Prostate gland (tissue), 2 donors: ENCODE measurements around the gene CCNT2. TPM values are rescaled to one million over a fixed set of nuclear protein-coding genes. Genes with fewer than 3 reads are reported as not detected.
"Not testable (repeated sequence)": the region's sequence is repeated elsewhere in the genome, so short reads cannot be mapped to it uniquely, and the experiment has no call there.

Experiments used
- DNase-seq: peaks from one replicate; pipeline ENCODE4 v3.0.0-alpha.2; 2019; ENCODE audit warnings: low spot score
- H3K27ac ChIP-seq, 2 donors: fragments of 200-600 bp; sonication (generic); 2 replicates each; pipeline ENCODE4 v1.5.1; 2017 to 2019
- H3K27me3 ChIP-seq: fragments of 200-600 bp; sonication (generic); replicated peaks from 2 replicates; pipeline ENCODE4 v1.5.1; 2019; ENCODE audit not compliant: insufficient read depth
- H3K36me3 ChIP-seq, 2 donors: fragments of 200-600 bp; sonication (generic); 1 replicate in 1 of 2; 2 replicates in 1 of 2; pipeline versions ENCODE4 v1.5.1 to v1.8.1; 2017 to 2019
- H3K4me1 ChIP-seq: fragments of 200-600 bp; sonication (generic); replicated peaks from 2 replicates; pipeline ENCODE4 v1.5.1; 2019
- H3K4me3 ChIP-seq, 2 donors: fragments of 200-600 bp; sonication (generic); 2 replicates each; pipeline ENCODE4 v1.5.1; 2017 to 2019
- H3K9me3 ChIP-seq: fragments of 200-600 bp; sonication (generic); 2 replicates; pipeline ENCODE4 v1.5.1; 2017
- CTCF ChIP-seq, 4 experiments: fragments of 200-600 bp in 2 of 4; fragments of 450-650 bp in 2 of 4; sonication (generic) in 2 of 4; IDR thresholded peaks; 1 replicate in 3 of 4; 2 replicates in 1 of 4; pipeline ENCODE4 v1.5.1; 2016 to 2019; ENCODE audit warnings: antibody characterized with exemption in 4 of 4, mild to moderate bottlenecking in 2 of 4, moderate library complexity in 2 of 4
- POLR2A ChIP-seq: fragments of 450-650 bp; IDR thresholded peaks from one replicate; pipeline ENCODE4 v1.6.1; 2016; ENCODE audit warnings: antibody characterized with exemption, mild to moderate bottlenecking
- POLR2AphosphoS5 ChIP-seq: sonication (generic); formaldehyde crosslinking; IDR thresholded peaks from one replicate; pipeline ENCODE4 v1.6.1; 2017; ENCODE audit warnings: antibody characterized with exemption
- WGBS: methylation state at CpG from one replicate; pipeline ENCODE4 v1.1.5; 2018; 5-methylcytosine and 5-hydroxymethylcytosine counted together
- intact Hi-C: fragments of 100-400 bp; cut with DNase I; formaldehyde crosslinking; loops from one replicate; pipeline ENCODE4 v1.14.2; 2022
- total RNA-seq, 2 donors: library from RNA; depleted of rRNA; stranded (reverse); fragments of >200 nt; gene quantifications; one replicate each; pipeline ENCODE4 v1.1.0, GENCODE V29; 2016

CCNT2 gene
- total RNA-seq, 2 donors from 2014 or later: 24.1 to 34.8 TPM

DNA sequence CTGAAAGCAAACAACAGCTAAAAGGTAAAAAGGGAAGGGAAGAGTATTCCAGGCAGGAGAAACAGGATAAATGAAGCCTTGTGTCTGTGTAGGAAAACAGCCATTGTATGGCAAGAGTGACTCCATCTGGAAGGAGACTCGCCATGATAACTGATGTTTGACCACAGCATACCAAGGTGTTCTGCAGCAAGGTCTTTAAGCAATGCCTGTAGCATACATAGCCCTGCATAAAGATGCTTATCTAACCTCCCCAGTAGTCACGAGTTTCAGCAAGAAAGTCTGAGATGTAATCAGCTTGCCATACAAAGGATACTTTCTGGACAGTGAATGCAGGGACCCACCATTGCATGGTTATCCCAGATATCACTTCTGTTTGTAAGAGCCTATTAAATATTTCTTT lies 11.9 kb upstream of the CCNT2 start:
- Histone ChIP-seq H3K27ac (no peak overlapping the region), H3K9me3 (no peaks in the 10 kb centered on the region), H3K27me3 (no peaks in the 10 kb centered on the region), H3K36me3 (no peaks in the 10 kb centered on the region), H3K4me3 (no peak overlapping the region), H3K4me1 (no peaks in the 10 kb centered on the region)
- WGBS: 40% methylated on average over 2 of the region's 2 CpGs
- intact Hi-C loops: no loop called here
- no peak for DNase-seq
- TF ChIP-seq CTCF (IDR thresholded peaks at IDR 0.05) (no peak), POLR2AphosphoS5 (no peak), POLR2A (no peak)

DNA sequence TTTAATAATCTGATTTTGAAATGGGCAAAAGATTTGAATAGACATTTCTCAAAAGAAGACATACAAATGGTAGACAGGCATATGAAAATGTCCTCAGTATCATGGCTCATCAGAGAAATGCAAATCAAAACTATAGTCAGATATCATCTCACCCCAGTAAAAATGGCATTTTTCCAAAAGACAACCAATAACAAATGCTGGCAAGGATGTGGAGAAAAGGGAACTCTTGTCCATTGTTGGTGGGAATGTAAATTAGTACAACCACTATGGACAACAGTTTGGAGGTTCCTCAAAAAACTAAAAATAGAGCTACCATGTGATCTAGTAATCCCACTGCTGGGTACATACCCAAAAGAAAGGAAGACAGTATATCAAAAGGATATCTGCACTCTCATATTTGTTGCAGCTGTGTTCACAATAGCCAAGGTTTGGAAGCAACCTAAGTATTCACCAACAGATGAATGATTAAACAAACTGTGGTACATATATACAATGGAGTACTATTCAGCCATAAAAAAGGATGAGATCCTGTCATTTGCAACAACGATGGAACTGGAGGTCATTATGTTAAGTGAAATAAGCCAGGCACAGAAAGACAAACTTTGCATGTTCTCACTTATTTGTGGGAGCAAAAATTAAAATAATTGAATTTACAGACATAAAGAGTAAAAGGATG lies 11.0 kb upstream of the CCNT2 start:
- H3K27ac ChIP-seq, H3K4me1 ChIP-seq, H3K9me3 ChIP-seq, H3K4me3 ChIP-seq, H3K36me3 ChIP-seq, DNase-seq, intact Hi-C loops, H3K27me3 ChIP-seq: not testable (repeated sequence)
- 80% methylated on average over 1 of the region's 1 CpG for WGBS

GRCh38 chr2:134910763-134911399 lies 7.7 kb upstream of the CCNT2 start:
- intact Hi-C loops: loop anchor here (10.0 kb wide), 2 partner anchors 624 to 786 kb away; partner anchors contain the start of genes R3HDM1 and ZRANB3
- H3K27ac ChIP-seq: no peak overlapping the region

GRCh38 chr2:134911400-134911785 lies 7.2 kb upstream of the CCNT2 start:
- Histone ChIP-seq H3K4me1 (no peaks in the 10 kb centered on the region), H3K27ac (no peak overlapping the region), H3K4me3 (no peak overlapping the region), H3K36me3 (no peaks in the 10 kb centered on the region), H3K9me3 (no peaks in the 10 kb centered on the region), H3K27me3 (no peaks in the 10 kb centered on the region)
- intact Hi-C loops: loop anchor here (10.0 kb wide), 2 partner anchors 623 to 787 kb away; partner anchors contain the start of genes R3HDM1 and ZRANB3
- 91% methylated on average over 3 of the region's 3 CpGs for WGBS
- TF ChIP-seq POLR2A (no peak), CTCF (IDR thresholded peaks at IDR 0.05) (no peak), POLR2AphosphoS5 (no peak)
- DNase-seq: no peak

More at GRCh38 chr2:134910763-134911399, 7.7 kb upstream of the CCNT2 start:
- H3K4me1 ChIP-seq: no peaks in the 10 kb centered on the region
- H3K4me3 ChIP-seq: no peak overlapping the region
- WGBS: 71% methylated on average over 2 of the region's 2 CpGs
- no peak for DNase-seq
- no peaks in the 10 kb centered on the region for H3K9me3 ChIP-seq
- no peaks in the 10 kb centered on the region for H3K27me3 ChIP-seq
- TF ChIP-seq POLR2AphosphoS5 (no peak), POLR2A (no peak), CTCF (IDR thresholded peaks at IDR 0.05) (no peak)
- H3K36me3 ChIP-seq: no peaks in the 10 kb centered on the region

DNA sequence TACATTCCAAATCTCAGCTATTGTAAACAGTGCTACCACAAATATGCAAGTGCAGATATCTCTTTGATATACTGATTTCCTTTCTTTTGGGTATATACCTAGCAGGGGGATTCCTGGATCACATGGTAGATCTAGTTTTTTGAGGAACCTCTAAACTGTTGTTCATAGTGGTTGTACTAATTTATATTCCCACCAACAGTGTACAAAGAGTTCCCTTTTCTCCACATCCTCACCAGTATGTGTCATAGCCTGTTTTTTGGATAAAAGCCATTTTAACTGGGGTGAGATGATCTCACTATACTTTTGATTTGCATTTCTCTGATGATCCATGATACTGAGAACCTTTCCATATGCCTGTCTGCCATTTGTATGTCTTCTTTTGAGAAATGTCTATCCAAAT lies 6.3 kb upstream of the CCNT2 start:
- TF ChIP-seq CTCF (IDR thresholded peaks at IDR 0.05) (no peak), POLR2A (no peak), POLR2AphosphoS5 (no peak)
- H3K36me3 ChIP-seq: no peaks in the 10 kb centered on the region
- no peak for DNase-seq
- H3K4me1 ChIP-seq: no peaks in the 10 kb centered on the region
- intact Hi-C loops: loop anchor here (10.0 kb wide), 2 partner anchors 622 to 788 kb away; partner anchors contain the start of genes R3HDM1 and ZRANB3
- no peak overlapping the region for H3K27ac ChIP-seq
- H3K4me3 ChIP-seq: no peak overlapping the region
- H3K27me3 ChIP-seq: no peaks in the 10 kb centered on the region
- no peaks in the 10 kb centered on the region for H3K9me3 ChIP-seq
